Measurements from ENCODE around the gene PLXNA2.

PLXNA2 gene

DNA sequence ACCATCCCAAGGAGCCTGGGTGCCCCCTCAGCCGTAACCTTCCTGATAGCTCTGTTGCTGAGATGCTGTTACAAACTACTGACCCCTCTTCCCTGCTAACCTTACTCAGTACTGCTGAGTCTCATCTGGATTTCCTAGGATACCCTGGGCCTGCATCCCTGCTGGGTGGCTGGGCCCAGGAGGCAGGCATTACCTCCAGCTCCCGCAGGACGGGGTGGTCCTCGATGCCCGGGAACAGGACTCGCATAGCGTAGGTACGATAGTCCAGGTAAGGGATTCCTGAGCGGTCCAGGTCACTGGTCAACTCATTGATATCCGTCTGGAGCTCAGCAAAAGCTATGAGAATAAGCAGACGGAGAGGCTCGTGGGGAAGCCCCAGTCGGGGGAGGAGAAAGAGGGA is 201.3 kb downstream of the PLXNA2 start:
- no peak for DNase-seq

DNA sequence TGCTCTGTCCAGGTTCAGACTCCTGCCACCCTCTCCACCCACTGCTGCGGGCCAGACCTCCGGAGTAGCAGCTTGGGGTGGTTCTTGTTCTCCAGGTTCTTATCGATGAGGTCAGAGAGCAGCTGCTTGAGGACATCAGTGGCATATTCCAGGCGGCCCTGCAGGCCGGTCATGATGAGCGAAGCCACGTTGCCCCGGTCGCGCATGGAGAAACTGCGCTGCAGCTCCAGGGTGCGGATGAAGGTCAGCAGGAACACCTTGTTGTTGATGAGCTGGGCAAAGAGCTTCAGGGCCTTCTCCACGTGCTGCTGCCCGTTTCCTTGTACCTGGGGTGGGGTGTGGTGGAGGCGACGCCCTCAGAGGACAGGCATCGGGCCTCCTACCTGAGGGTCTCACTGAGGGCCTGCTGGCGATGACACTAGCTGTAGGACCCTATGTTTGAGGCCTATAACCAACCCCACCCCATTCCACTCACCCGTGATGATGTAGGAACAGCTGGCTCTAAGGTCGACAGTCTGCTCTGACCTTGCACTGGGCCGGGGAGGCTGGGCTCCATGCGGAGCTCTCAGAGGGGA is 202.1 kb downstream of the PLXNA2 start:
- DNase-seq: no peak

DNA sequence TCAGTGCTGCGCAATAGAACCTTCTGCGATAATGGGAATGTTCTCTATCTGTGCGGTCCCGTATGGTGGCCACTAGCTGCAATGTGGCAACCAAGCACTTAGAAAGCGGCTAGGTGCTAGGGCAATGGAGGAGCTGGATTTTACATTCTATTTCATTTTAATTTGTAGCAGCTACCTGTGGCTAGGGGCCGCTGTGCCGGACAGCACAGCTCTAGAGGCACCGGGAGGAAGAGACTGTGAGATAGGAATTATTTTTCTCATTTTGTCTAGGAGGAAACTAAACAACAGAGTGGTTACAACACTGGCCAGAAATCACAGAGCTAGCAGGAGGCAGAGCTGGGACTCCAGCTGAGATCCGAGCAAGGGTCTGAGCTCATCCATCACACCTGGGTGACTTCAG is 202.7 kb downstream of the PLXNA2 start:
- no peak for DNase-seq

DNA sequence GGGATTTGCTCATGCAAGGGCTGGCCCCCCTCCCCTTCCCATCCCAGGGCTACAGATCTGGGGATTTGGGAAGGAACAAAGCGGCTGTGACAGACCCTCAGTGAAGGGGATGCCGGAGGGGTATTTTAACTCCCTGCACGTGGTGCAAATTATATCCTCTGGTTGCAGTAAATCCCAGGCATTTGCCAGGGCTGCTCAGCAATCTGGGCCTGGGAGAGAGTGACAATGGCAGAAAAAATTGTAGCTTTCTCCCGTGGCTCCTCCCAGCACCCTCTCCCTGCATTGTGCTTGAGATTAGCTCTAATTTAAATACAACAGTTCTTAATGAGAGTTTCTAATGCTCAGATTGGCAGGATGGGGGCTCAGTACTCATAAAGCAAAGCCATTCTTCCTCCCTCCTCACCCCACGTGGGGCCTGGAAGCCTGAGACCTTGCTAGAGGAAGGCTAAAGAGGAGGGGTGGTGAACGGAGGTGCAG is 203.3 kb downstream of the PLXNA2 start:
- no peak for DNase-seq

DNA sequence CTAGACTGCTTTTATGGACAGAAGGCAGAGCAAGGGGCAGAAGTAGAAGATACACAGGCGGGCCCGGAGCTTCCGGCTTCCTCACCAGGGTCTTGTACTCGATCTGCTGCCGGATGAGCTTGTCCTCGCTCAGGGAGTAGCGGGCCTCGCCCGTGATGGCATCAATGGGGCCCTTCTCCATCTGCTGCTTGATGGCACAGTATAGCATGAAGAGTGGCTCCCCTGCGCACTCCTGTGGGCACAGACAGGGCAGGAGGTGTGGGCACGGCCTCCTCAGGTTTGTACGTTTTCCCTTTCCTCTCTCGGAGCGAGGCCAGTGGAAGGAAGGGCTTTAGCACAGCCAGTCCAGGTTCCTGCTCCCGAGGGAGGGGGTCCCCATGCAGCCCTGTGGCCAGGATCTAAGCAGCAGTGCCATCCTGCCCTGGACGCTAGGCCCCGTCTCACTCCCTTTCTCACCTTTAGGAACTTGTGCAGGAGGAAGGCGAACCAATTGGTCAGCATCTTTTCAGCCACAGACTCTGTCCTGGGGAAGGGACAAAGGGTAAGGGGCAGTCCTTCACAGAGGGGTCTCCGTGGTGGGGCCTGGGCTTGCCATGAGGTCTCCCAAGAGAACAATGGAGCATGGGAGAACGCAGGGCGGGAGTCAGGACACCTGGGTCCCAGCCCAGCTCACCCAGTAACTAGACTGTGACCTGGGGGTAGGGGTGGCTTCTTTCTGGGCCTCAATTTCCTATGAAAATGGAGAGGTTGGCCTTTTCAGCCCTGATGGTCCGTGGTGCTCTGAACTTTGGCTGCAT is 204.4 kb downstream of the PLXNA2 start:
- no peak for DNase-seq

DNA sequence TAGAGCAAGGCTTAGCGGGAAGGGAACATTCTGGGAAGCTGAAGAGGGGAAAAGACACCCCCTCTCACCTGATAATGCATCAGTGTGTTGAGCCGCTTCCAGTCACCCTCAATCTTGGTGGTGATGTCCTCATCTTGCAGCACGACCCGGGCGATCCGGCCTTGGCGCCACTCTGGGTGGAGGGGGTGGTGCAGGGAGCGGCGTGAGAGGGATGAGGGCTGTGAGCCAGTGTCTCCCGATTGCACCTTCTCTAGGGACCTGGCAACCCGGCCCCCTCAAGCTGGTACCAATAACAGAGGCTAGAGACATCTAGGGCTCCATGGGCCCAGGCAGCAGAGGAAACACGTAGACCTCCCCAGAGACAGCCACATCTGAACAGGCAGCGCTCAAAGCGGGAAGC is 205.9 kb downstream of the PLXNA2 start:
- DNase-seq: no peak

DNA sequence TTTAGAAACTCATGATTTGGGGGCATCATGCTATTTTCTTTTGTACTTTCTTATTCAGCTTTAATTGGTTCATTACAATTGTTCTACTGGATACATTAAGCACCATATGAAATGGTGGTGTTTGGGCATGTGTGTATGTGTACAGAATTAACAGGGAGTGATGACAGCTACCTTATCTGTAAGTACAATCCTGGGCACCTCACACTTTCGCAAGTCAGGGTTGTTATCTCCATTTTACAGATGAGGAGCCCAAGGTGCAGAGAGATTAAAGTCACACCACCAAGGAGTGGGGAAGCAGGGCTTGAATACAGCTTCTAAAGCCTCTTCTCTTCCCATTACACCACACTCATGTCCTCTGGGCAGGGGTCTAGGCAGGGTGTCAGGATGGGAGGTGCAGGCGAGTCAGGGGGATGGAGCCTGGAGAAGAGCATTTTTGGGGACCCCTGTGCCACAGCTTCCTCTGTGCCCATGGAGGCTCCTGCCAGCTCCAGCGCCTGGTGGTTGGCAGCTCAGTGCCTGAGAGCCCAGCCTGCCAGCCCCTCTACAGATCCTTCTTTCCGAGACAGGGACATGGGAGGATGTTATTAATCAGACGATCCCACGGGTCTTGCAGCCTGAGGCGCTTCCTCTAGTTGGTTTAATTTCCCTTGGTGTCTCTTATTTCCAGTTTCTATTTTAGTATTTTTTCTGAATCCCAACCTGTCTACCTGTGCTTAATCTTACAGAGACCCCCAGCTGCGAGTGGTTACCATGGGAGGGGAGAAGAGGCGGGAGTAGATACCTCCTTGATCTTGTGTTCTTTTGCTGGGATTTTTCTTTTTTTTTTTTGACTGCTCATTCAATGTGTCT is 207.0 kb downstream of the PLXNA2 start:
- DNase-seq: no peak

DNA sequence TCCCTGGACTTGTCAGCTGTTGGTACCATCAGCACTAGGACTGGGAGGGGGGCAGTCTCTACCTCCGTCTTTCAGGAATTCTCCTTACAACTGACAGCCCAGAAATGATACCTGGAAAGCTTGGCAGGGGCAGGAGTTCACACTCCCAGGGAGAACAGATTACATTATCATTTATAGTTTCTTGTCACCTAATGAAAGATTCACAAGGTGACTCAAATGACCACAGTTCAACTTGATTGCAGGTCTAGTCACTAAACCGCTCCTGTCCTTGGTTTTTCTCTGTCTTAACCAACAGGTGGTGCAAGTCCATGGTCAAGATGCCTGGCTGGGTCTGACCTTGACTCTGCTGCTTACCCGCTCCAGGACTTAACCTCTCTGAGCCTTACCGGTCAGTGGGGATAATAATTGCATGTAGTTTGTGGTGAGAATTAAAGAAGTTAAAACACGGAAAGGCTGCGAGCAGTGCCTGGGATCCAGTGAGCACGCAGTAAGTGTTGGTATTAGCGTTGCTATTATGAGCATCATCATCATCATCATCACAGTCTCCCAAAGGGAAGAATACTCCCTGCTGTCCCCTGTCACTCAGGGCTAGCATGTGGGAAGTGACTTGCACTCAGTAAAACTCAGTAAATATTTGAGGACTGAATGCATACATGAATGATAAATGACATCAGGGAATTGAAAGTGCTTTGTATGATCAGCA is 207.9 kb downstream of the PLXNA2 start:
- DNase-seq: no peak

DNA sequence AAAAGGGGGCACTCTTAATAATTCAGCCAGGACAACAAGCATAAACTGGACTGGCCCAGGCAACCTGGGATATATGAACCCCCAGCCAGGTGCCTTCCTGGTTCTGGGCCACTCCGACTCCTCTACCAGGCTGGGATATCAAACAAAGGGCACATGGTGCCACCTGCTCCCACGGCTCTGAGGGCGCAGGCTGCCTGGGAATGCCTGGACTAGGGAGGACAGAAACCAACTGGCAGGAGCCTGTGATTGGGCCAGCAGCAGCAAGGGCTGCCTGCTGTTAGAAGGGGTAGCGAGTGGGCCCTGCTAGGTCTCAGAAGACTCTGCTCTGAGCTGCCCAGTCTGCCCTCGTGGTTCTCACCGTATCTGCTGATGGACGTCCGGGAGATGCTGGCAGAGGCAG is 210.0 kb downstream of the PLXNA2 start:
- DNase-seq: no peak

DNA sequence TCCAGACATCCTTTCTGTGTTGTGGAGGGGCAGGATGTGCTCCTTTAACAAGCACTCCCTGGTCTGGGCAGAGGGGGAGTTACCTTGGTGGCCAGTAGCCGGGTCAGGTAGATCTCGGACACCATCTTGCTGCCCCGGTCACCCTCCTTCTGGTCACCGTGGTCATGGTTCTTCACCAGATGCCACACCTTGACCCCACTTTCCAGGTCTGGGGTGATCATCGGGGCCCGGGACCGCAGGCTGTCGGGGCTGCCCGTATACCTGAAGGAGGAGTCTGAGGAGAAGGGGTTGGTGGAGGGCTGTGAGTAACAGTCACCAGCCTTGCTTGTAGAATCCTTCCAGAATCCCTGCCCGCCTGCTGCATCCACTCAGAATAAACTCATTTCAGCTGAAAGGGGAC is 210.9 kb downstream of the PLXNA2 start:
- no peak for DNase-seq

DNA sequence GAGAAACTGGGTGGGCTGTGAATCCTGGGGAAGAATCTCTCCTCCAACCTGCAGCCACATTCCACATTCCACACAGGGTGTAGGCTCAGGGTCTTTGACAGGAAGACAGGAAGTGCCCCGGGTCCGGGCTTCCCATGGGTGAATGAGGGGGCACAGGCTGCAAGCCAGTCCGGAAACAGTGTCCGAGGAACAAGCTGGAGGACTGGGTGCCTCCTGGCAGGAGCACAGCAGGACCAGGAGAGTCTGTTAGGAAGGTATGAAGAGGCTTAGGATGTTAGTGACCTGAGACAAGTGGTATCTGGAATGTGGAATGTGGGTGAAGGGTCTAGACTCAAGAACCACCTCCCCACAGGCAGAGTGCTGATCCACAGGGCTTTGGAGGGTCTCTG is 212.3 kb downstream of the PLXNA2 start:
- DNase-seq: no peak

DNA sequence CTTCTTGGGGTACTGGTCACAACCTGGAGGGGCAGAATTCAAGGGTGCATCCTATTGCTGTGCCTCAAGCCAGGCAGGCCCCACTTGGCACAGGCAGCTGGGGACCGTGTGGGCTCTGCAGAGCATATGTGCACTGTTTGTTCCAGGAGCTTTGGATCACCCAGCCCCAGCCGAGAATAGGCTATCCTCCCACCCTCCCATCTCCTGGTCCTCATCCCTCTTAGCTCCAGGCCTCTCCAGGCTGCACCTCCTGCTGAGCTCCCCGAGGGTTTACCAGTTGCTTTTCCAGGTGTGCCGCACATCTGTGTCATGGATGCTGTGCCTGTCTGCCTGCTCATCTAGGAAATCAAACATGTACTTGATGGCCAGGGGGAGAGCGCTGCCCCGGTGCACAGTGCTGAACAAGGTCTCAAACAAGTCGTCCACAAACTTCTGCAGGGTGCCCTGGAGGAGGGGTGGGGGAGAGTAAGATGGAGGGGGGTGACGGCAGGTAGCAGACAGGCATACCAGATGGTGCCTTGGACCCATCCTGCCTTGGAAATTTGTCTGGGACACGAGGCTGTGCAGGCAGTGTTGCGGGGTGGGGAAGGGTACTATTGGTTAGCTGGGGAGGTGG is 212.8 kb downstream of the PLXNA2 start:
- DNase-seq: no peak

DNA sequence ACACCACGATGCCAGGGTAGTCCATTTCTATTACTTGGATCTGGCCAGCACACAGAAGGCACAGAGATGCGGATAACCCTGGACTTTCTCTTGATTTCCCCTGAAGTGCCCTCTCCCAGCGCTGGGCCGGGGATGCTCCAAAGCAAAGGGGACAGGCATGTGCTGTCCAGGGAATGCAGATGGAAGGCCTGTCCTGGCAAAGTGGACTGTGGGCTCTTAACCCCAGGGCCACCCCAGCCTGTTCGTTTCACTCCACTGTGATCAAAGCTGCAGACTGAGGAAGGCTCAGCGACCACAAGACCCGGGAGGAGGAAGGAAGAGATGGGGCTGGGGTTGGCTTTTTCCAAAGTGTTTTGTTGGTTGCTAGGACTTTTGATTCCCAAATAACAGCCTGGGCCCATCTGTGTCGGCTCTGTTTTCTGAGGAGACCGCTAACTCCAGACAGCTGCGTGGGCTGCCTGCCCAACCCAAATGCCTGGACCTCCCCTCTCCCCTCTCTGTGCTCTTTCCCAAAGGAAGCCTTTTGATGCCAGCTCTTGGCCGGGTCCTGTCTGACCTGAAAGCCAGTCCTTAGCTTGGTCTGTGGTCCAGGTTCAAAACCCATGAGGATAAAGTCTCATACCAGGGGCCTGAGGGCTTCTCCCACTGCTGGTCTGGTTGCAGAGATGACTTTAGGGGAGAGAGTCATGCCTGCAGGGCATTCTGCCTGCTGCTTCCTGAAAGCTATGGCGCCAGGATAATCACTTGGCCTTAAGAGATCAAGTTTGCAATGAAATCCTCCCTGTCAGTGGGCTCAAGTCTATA is 213.7 kb downstream of the PLXNA2 start:
- DNase-seq: no peak

DNA sequence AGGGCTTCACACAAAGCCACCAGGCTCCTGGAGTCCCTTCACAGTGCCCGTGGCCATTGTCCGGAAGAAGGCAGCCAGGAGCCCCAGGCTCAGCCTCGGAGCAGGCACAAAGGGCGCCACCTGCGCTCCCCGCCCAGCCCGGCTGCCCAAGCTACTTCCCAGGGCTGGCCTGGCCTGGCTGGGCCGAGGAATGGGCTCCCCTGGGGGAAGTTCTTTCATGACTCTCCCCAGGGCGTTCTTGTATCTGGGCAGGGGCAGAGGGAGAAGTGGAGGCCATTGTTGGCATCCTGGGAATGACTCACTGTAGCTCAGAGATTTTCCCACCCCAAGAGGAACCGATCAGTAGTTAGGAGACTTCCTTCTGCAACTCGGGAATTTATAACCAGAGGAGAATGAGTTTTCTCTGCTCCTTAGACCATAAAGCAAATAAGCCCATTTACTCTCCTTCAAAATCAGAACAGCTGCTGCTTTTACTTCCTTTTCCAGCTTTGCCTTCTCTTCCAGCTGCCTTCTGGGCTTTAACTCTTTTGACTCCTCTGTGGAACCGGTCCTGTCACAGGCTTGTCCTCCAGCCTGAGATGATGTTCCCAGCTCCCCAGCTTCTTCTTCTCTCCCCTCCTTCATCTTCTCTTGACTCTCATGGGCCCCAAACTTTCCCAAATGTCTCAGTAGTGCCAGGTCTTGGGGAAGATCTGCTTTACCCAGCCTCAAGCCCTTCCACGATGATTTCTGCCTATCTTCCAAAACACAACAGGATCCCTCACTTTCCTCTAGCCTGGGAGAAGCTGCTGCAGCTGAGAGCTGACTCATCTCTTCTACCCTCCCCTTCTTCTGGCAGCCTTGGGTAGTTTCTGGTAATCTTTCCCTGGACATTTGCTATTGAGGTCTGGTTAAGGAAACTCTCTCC is 214.6 kb downstream of the PLXNA2 start:
- DNase-seq: peak; percentile 76

DNA sequence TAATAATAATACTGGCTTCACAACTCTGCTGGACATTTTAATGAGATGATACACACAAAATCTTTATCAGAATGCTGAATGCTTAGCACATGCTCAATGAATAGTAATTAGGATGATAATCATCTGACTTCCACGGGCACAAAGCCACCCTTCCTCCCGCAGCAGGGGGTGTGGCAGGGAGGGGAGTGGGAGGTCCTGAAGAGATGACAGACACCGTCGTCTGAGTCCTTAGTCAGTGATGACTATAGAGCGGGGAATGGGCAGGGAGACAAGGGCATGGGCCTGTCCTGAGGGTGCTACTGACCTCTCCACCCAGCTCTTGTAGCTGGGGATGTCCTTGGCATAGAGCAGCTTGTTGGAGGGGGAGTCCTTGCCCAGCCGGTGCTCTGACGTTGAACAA is 215.7 kb downstream of the PLXNA2 start:
- no peak for DNase-seq

DNA sequence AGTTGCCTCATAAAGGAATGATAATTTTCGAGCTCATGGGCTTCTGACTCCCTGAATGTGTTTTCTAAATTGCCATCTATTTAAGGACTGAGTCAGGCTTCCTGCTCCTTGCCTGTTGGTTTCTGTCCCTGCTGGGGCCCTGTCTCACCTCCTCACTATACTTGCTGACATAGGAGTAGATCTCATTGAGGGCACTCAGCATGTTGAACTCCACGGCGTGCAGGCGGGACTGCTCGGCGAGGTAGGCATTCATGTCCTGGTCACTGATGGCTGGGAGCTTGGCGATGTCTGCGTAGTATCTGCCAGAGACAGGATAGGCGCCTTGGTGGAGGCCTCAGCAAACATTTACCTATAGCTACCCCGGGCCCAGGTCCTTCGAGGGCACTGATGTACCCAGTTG is 216.3 kb downstream of the PLXNA2 start:
- no peak for DNase-seq

DNA sequence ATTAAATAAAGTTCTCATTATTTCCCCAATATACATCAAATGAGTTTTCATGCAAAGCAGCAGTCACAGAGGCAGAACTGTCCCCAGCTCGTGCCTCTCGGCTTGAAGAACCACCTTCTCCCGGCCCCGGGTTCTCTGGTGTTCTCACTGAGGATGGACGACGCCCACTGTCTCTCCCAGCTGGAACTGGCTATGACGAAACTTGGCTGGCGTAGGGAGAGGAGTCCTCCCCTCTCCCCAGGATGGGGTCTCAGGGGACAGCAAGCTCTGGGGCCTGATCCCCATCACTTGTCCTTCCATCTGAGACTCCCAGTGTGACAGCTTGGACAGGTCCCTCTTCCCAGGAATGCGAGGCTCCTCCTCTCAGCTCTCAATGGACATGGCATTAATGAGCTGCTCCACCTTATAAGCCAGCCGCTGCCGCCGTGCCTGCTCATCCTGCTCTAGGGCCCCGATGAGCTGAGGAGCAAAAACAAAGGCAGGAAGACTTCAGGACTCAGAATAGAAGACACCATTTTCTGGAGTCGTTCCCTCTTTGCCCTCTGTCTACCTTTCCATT is 217.2 kb downstream of the PLXNA2 start:
- DNase-seq: no peak

DNA sequence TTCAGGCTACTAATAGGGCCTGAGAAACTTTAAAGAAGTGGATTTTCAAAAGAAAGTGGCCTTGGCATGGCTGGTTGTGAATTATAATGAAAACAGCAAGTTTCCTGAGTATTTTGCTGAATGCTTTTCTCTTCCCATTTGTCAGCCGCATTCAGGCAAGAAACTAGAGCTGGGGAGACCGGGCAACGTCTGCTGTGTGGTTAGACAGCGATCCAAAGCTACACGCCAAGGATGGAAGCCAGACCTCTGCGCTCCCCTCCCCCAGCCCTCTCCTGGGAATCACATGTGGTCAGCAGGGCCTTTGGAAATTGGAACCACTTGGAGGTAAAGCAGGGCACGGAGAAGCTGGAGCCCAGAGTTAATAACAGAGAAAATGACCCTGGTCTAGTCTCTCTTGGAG is 219.2 kb downstream of the PLXNA2 start:
- DNase-seq: peak; percentile 50

DNA sequence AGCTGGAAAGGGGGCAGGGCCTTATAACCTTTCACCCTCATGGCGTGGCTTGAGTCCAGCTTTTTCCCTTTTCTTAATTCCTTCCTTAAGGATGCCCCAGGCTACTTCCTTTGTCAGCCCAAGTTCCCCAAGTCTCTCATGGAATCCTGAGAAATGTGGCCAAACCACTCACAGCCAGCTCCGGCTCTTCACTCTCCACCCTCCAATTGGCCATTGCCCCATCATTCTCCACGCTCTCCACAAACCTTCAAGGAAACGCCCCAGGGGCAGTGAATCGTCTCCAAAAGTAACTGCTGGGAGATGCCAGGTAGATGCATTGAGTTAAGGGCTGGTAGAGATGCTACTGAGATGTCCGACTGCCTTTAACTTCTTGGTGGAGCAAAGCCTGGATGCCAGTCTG is 219.8 kb downstream of the PLXNA2 start:
- DNase-seq: no peak

DNA sequence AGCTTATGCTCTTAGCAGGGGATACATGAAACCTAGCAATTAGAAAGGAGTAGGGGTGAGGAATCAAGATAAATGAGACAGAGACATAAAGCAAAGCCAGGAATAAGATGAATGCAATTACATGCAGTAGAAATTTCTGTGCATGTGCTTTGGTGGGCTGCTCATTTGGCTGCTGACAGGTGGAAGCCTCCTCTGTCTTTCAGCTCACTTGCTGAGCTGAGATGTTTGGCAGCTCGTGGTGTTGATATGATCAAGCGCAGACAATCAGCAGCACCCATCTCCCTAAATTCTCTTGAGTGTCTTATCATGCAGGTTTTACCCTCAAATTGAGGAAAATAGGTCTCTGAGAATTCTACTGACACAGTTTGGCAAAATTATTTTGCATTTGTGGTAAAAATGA is 224.9 kb downstream of the PLXNA2 start:
- DNase-seq: no peak

Data from fibroblast of skin of back (primary cell).